Left ventricle myocardium superior (tissue), 1 donor: ENCODE results near the gene IFIT3. TPM values are rescaled to one million over a fixed set of nuclear protein-coding genes. Genes with fewer than 3 reads are reported as not detected.
"Not testable (repeated sequence)": the region's sequence is repeated elsewhere in the genome, so short reads cannot be mapped to it uniquely, and the experiment has no call there.

Experiments
- ATAC-seq: fragments of 200-7000 bp; cut with Tn5 transposase; one replicate; pipeline ENCODE4 v1.9.1; 2020; ENCODE audit warnings: mild to moderate bottlenecking, moderate library complexity
- DNase-seq: peaks from one replicate; pipeline ENCODE4 v3.0.0-alpha.2; 2020
- intact Hi-C: fragments of 100-400 bp; cut with micrococcal nuclease; formaldehyde crosslinking; loops from one replicate; pipeline ENCODE4 v1.11.0; 2022
- long read RNA-seq: library from polyadenylated mRNA; unstranded; transcript quantifications from one replicate; pipeline ENCODE4 v2.0.0, GENCODE V29; 2021
- total RNA-seq: library from RNA; stranded (reverse); fragmentation: NEBNext Ultra II Directional; extraction: Animal tissue kit (Norgen Biotek cat#: 25700); gene quantifications from one replicate; pipeline ENCODE4 v1.2.1, GENCODE V29; 2021
- donor health status: DM: no; HTN: yes; CAD: no; lungs with severe emphysema.

The IFIT3 gene, protein sequence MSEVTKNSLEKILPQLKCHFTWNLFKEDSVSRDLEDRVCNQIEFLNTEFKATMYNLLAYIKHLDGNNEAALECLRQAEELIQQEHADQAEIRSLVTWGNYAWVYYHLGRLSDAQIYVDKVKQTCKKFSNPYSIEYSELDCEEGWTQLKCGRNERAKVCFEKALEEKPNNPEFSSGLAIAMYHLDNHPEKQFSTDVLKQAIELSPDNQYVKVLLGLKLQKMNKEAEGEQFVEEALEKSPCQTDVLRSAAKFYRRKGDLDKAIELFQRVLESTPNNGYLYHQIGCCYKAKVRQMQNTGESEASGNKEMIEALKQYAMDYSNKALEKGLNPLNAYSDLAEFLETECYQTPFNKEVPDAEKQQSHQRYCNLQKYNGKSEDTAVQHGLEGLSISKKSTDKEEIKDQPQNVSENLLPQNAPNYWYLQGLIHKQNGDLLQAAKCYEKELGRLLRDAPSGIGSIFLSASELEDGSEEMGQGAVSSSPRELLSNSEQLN
- 8.8 TPM for total RNA-seq
- long read RNA-seq, transcript IFIT3-201 (2 exons, 2,455 nt): major isoform, 17 of 22 reads
- long read RNA-seq, partial matches to known transcripts: 0 of 22 reads
- long read RNA-seq, other reads (novel, unspliced or antisense): 2 of 22 reads

- DNase-seq: peak; percentile 47
- intact Hi-C loops: loop anchor here (2.0 kb wide), 1 partner anchor 21 kb away; no protein-coding TSS in a partner anchor
- peak; percentile 93 for ATAC-seq
Observed at GRCh38 chr10:89327803-89328441, at the start of gene IFIT3. Gene IFIT3, plus strand, starts transcription at chr10:89327997. Its CDS starts 77 bp downstream, at chr10:89328074.

DNA sequence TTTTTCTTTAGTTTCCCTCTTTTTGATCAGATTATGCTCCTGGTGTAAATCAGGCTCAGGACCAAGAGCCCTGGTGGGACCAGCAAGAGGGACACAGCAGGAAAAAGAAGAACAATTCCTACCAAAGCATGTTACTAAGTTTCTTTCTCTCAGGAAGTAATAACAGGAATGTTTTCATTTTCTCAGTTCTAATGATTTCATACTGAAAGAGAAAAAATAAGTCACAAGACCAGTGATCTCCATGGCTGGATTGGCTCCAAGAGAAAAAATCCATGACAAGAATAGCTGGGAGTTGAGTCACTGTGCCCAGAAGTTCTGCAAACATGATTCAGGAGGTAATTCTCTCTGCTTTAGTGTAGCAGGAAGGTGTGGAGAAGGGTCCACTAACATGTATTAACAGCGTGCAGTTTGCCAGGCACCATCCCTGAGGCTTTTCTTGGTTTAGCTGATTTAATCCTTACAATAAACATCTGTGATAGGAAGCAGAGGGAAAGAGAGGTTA lies 49.7 kb upstream of the IFIT3 start:
- DNase-seq: no peak
- peak; percentile 77 for ATAC-seq
- intact Hi-C loops: no loop called here

- intact Hi-C loops: no loop called here
- ATAC-seq (no peak), DNase-seq (no peak)
Observed at GRCh38 chr10:89278900-89279392, 48.9 kb upstream of the IFIT3 start.

DNA sequence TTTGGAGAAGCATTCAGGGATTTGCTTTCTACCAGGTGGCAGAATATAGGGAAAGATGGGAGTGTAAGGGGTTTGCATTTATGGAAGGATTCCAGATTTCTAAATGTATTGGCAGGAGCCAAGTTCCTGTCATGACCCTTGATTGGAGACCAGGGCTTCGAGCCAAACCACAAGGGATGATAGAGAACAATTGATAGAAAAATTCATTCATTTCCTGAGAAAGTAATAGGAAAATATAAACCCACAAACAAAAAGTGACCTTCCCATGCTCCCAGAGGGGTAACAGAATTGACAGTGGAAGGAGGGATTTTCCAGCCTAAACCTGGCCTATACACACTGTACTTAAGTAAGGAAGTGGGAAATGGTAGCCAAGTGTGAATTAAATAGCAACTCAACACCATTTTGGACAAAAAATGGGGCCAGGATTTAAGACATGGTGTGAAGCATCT lies 48.4 kb upstream of the IFIT3 start:
- no peak for DNase-seq
- intact Hi-C loops: no loop called here
- no peak for ATAC-seq

- intact Hi-C loops: no loop called here
- DNase-seq (no peak), ATAC-seq (no peak)
Observed at GRCh38 chr10:89280508-89280907, 47.3 kb upstream of the IFIT3 start.

DNA sequence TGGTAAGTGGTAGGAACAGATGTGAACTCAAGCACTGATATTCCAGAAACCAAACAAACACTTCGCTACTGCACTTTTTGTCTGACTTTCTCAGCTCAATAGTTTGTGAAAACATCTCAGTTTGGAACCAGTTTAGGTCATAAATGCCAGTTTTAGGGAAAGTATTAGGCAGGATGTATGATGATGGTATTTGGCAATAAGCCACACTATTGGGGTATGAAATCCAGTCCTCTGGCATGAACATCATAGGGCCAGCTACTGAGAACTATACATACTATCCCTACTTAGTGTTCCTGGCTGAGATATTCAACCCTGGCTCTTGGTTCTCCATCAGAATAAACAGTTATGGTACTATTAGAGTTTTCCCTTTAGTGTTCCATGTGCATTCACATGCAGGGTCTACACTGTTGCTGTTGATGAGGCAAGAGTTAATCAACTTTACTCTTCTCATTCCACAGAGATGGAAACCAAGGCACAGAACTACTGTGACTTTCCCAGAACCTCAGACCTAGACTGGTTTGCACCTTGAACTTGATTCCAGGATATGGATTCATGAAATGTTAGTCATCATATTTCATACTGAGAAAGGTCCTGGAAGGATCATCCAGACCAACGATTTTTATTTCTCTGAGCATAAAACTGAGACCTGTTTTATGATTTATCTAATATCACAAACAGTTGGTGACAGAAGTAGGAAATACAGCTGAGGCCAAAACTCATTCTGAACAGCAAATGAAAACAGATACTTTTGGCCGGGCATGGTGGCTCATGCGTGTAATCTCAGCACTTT lies 46.0 kb upstream of the IFIT3 start:
- DNase-seq: no peak
- intact Hi-C loops: no loop called here
- ATAC-seq: no peak

DNA sequence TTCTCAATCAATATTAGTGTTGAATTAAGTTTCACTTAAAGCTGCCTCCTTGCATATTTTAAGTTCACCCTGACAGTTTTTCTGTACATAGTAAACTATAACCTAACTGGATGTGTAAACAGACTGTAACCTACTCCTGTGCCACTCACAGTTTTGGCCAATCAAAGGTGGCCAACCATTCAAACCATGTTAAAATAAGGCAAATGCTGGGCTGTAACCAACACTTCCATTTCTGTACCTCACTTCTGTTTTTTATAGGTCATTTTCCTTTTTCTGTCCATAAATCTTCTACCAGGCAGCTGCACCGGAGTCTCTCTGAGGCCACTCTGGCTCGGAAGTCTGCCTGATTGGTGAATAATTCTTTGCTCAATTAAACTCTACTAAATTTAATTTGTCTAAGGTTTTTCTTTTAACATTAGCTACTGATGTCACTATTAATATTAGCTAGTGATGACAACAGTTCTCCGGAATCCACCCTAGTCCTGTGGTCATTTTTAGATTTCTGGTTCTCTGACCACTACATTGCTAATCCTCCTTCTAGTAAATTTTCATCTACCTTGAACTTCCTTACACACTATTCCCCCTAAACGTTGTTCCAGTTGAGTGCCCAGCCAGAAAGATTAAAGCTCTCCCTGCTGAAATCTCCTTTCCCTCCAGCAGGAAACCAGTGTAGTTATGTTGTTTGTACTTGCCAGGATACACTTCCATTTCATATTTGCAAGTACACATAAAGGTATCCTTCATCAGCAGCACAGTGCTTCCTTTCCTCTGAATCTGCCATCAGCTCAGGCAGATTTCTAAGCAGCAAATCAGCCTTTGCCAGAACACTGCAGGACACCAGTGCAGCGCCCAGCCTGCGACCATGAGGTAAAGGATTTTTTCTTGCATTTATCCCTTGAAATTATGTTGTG lies 44.5 kb upstream of the IFIT3 start:
- ATAC-seq: peak; percentile 63
- no peak for DNase-seq
- intact Hi-C loops: no loop called here

- ATAC-seq (peak; percentile 96), DNase-seq (peak; percentile 68)
- intact Hi-C loops: no loop called here
Observed at GRCh38 chr10:89283936-89284475, 43.8 kb upstream of the IFIT3 start.

DNA sequence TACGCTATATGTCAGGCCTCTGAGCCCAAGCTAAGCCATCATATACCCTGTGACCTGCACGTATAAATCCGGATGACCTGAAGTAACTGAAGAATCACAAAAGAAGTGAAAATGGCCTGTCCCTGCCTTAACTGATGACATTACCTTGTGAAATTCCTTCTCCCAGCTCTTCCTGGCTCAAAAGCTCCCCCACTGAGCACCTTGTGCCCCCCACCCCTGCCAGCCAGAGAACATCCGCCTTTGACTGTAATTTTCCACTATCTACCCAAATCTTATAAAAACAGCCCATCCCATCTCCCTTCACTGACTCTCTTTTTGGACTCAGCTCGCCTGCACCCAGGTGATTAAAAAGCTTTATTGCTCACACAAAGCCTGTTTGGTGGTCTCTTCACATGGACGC lies 43.1 kb upstream of the IFIT3 start:
- ATAC-seq, intact Hi-C loops, DNase-seq: not testable (repeated sequence)

DNA sequence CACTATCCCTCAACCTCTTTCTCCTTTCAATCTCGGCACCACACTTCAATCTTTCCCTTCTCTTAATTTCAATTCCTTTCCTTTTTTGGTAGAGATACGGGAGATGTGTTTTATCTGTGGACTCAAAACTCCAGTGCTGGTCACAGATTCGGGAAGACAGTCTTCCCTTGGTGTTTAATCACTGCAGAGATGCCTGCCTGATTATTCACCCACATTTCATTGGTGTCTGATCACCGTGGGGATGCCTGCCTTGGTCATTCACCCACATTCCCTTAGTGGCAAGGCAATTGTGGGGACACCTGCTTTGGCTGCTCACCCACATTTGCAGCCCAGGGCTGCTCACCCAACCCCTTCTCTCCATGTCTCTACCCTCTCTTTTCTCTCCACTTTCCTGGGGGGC lies 42.5 kb upstream of the IFIT3 start:
- intact Hi-C loops, DNase-seq, ATAC-seq: not testable (repeated sequence)

- intact Hi-C loops: no loop called here
- ATAC-seq (no peak), DNase-seq (no peak)
Observed at GRCh38 chr10:89294721-89295239, 33.0 kb upstream of the IFIT3 start.

- ATAC-seq (peak; percentile 61), DNase-seq (no peak)
- intact Hi-C loops: no loop called here
Observed at GRCh38 chr10:89295597-89295996, 32.2 kb upstream of the IFIT3 start.

- DNase-seq: peak; percentile 28
- ATAC-seq: peak; percentile 79
Observed at GRCh38 chr10:89296220-89296648, 31.6 kb upstream of the IFIT3 start.

GRCh38 chr10:89297356-89297755 lies 30.4 kb upstream of the IFIT3 start:
- intact Hi-C loops: no loop called here
- ATAC-seq (no peak), DNase-seq (no peak)

More at GRCh38 chr10:89296220-89296648, 31.6 kb upstream of the IFIT3 start:
- intact Hi-C loops: no loop called here

GRCh38 chr10:89297791-89298190 lies 30.0 kb upstream of the IFIT3 start:
- DNase-seq (no peak), ATAC-seq (no peak)
- intact Hi-C loops: no loop called here

- intact Hi-C loops: no loop called here
- ATAC-seq: no peak
- no peak for DNase-seq
Observed at GRCh38 chr10:89299031-89299430, 28.8 kb upstream of the IFIT3 start.

DNA sequence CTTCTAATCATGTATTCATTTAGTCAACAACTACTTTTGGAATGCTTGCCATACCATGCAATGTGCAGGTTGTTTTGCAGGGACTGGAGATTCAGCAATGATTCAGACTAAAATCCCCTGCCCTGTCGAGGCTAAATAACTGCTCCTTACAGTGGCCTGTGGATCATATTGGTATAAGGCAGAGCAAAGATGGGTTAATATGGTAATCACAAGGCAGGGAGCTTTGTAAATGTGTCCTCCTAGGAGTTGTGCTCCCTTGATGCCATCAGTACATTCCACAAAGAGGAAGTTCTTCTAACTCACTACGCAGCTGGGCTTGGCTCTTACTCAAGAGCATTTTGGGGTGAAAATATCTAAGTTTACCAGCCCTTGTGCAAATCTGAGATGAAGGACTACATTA lies 26.6 kb upstream of the IFIT3 start:
- ATAC-seq (peak; percentile 67), DNase-seq (no peak)
- intact Hi-C loops: no loop called here
